SK-N-SH treated with all-trans-retinoic acid at 6 μM for 48 hours (cell line): ENCODE measurements around the gene CNTNAP2.

ENCODE experiments used
- ARNTL ChIP-seq: fragments of 450-650 bp; formaldehyde crosslinking; IDR thresholded peaks from 2 replicates; pipeline ENCODE4 v1.5.0; 2020; ENCODE audit warnings: low read depth, mild to moderate bottlenecking, moderate library complexity, borderline replicate concordance
- CSRNP3 ChIP-seq: fragments of 250-450 bp; sonication (Bioruptor Pico); IDR thresholded peaks from 2 replicates; pipeline ENCODE4 v1.5.1; 2021; ENCODE audit warnings: mild to moderate bottlenecking, moderate library complexity
- ESRRG ChIP-seq: fragments of 250-450 bp; sonication (Bioruptor Pico); IDR thresholded peaks from 2 replicates; pipeline ENCODE4 v1.6.1; 2021; ENCODE audit warnings: mild to moderate bottlenecking
- ISL1 ChIP-seq: fragments of 250-450 bp; sonication (Bioruptor Pico); IDR thresholded peaks from 2 replicates; pipeline ENCODE4 v2.1.2; 2022; ENCODE audit warnings: mild to moderate bottlenecking, moderate library complexity
- PATZ1 ChIP-seq: fragments of 250-450 bp; sonication (Bioruptor Pico); IDR thresholded peaks from 2 replicates; pipeline ENCODE4 v1.8.0; 2020; ENCODE audit warnings: mild to moderate bottlenecking, moderate library complexity, borderline replicate concordance
- PPARA ChIP-seq: fragments of 250-450 bp; sonication (Bioruptor Pico); IDR thresholded peaks from 2 replicates; pipeline ENCODE4 v1.5.0; 2020; ENCODE audit warnings: mild to moderate bottlenecking, borderline replicate concordance
- RARB ChIP-seq: fragments of 250-450 bp; sonication (Bioruptor Pico); IDR thresholded peaks from 2 replicates; pipeline ENCODE4 v1.8.0; 2021; ENCODE audit warnings: mild to moderate bottlenecking, moderate library complexity
- SNAI2 ChIP-seq: fragments of 250-450 bp; sonication (Bioruptor Pico); IDR thresholded peaks from 2 replicates; pipeline ENCODE4 v1.5.0; 2020; ENCODE audit warnings: mild to moderate bottlenecking, moderate library complexity
- TOX ChIP-seq: fragments of 250-450 bp; sonication (Bioruptor Pico); IDR thresholded peaks from 2 replicates; pipeline ENCODE4 v1.8.0; 2021; ENCODE audit warnings: mild to moderate bottlenecking, moderate library complexity, borderline replicate concordance
- ZFP3 ChIP-seq: fragments of 250-450 bp; sonication (Bioruptor Pico); IDR thresholded peaks from 2 replicates; pipeline ENCODE4 v1.5.0; 2020; ENCODE audit warnings: mild to moderate bottlenecking, moderate library complexity
- ZFP30 ChIP-seq: fragments of 450-650 bp; formaldehyde crosslinking; IDR thresholded peaks from 2 replicates; pipeline ENCODE4 v1.5.0; 2022; ENCODE audit warnings: mild to moderate bottlenecking, moderate library complexity

GRCh38 chr7:146486519-146486918 is 369.9 kb downstream of the CNTNAP2 start:
- TF ChIP-seq ESRRG (CRISPR knock-in tag) (no peak), ZFP30 (CRISPR knock-in tag) (no peak), RARB (CRISPR knock-in tag) (no peak), SNAI2 (CRISPR knock-in tag) (no peak), PPARA (no peak), ZFP3 (no peak), ISL1 (CRISPR knock-in tag) (no peak), PATZ1 (no peak), TOX (no peak), ARNTL (CRISPR knock-in tag) (no peak), CSRNP3 (CRISPR knock-in tag) (no peak)
